ENCODE measurements around the gene DMRTA2.

DNA sequence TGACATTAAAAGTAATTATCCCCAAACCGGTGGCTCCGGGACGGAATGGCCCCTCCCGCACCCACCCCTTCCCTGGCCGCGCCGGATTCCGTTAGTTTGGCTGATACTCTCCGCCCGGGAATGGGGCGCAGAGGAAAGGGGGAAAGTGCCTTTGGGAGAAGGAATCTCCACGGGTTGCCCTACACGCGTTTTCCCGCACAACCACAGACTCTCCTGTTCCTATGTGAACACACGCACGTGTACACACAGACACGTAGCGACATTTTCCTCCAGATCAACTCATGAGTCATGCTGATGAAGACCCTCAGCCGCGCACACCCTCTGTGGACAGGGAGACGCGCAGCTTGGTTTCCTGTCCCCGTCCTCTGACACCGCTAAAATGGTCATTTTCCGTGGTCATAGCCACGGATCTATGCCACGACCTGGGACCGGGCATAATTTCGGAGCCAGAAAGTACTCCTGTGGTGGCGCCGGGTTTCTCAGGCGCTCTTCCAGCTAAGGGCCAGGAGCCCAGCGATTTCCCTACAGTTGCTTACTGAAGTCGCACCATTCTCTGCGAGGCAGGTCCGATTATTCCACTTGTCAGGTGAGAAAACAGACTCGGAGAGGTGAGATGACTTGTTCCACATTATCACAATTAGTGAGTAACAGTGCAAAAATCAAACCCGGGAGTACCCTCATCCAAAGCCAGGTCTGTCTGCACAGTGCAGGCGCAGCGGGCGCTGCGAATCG, 4.0 kb upstream of the DMRTA2 start:
- TF ChIP-seq, protein P1, sequence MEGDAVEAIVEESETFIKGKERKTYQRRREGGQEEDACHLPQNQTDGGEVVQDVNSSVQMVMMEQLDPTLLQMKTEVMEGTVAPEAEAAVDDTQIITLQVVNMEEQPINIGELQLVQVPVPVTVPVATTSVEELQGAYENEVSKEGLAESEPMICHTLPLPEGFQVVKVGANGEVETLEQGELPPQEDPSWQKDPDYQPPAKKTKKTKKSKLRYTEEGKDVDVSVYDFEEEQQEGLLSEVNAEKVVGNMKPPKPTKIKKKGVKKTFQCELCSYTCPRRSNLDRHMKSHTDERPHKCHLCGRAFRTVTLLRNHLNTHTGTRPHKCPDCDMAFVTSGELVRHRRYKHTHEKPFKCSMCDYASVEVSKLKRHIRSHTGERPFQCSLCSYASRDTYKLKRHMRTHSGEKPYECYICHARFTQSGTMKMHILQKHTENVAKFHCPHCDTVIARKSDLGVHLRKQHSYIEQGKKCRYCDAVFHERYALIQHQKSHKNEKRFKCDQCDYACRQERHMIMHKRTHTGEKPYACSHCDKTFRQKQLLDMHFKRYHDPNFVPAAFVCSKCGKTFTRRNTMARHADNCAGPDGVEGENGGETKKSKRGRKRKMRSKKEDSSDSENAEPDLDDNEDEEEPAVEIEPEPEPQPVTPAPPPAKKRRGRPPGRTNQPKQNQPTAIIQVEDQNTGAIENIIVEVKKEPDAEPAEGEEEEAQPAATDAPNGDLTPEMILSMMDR (conservative IDR thresholded peaks at IDR 0.05; ENCODE audit: low read length): no peak
- TF ChIP-seq EZH2phosphoT487 (IDR thresholded peaks at IDR 0.05; ENCODE audit: borderline replicate concordance, low read depth, low read length): no peak

All from OCI-LY7 (cell line).